Endodermal cell (in vitro differentiated cells): ENCODE results near the gene ASTN2. TPM values are rescaled to one million over a fixed set of nuclear protein-coding genes. Genes with fewer than 3 reads are reported as not detected.
A peak's percentile ranks its signal among the peaks of the same experiment; 100 is the strongest.

ENCODE experiments used
- DNase-seq: peaks from one replicate; pipeline ENCODE4 v3.0.0-alpha.2; 2017
- H3K27ac ChIP-seq: 2 replicates; pipeline ENCODE4 v1.5.1; 2013; ENCODE audit warnings: mild to moderate bottlenecking, low read depth, low read length, moderate library complexity
- H3K27me3 ChIP-seq: 2 replicates; pipeline ENCODE4 v1.6.1; 2013; ENCODE audit warnings: mild to moderate bottlenecking, low read length, moderate library complexity; ENCODE audit not compliant: insufficient read depth, control insufficient read depth, poor library complexity, severe bottlenecking
- H3K36me3 ChIP-seq: 2 replicates; pipeline ENCODE4 v1.7.0; 2013; ENCODE audit warnings: mild to moderate bottlenecking, low read length, moderate library complexity; ENCODE audit not compliant: control insufficient read depth, insufficient read depth
- H3K4me1 ChIP-seq: one replicate; pipeline ENCODE4 v1.7.0; 2013; ENCODE audit warnings: low read length; ENCODE audit not compliant: control insufficient read depth, insufficient read depth
- H3K4me3 ChIP-seq: 2 replicates; pipeline ENCODE4 v1.5.1; 2013; ENCODE audit warnings: mild to moderate bottlenecking, low read length, moderate library complexity
- H3K9ac ChIP-seq: 2 replicates; pipeline ENCODE4 v1.6.1; 2013; ENCODE audit warnings: mild to moderate bottlenecking, low read length, moderate library complexity; ENCODE audit not compliant: poor library complexity, severe bottlenecking; ENCODE audit errors: extremely low read depth
- H3K9me3 ChIP-seq: 2 replicates; pipeline ENCODE4 v1.6.1; 2013; ENCODE audit warnings: mild to moderate bottlenecking, low read length, moderate library complexity; ENCODE audit not compliant: control insufficient read depth
- H3K27ac Mint-ChIP-seq: 2 replicates; pipeline ENCODE4 v1.8.0; 2020; ENCODE audit warnings: mixed read lengths
- H3K27me3 Mint-ChIP-seq: 2 replicates; pipeline ENCODE4 v1.8.0; 2021; ENCODE audit warnings: mild to moderate bottlenecking, mixed read lengths; ENCODE audit not compliant: insufficient read depth
- H3K36me3 Mint-ChIP-seq: 2 replicates; pipeline ENCODE4 v1.8.0; 2020; ENCODE audit warnings: low read depth, mixed read lengths
- H3K4me1 Mint-ChIP-seq: 2 replicates; pipeline ENCODE4 v1.8.0; 2020; ENCODE audit warnings: mixed read lengths
- H3K4me3 Mint-ChIP-seq: 2 replicates; pipeline ENCODE4 v1.8.0; 2020; ENCODE audit warnings: mild to moderate bottlenecking, moderate library complexity, mixed read lengths
- H3K9me3 Mint-ChIP-seq: 2 replicates; pipeline ENCODE4 v1.8.0; 2020; ENCODE audit warnings: mild to moderate bottlenecking, mixed read lengths
- CTCF ChIP-seq: fragments of 200-600 bp; sonication (generic); conservative IDR thresholded peaks from 2 replicates; pipeline ENCODE4 v1.5.0; 2021; ENCODE audit warnings: antibody characterized with exemption, mild to moderate bottlenecking
- WGBS, 2 experiments: methylation state at CpG; one replicate each; pipeline versions ENCODE4 v1.1.5 to v1.1.7; 2013; ENCODE audit warnings: missing lambda C conversion rate in 2 of 2, mixed read lengths in 1 of 2; ENCODE audit not compliant: insufficient coverage in 1 of 2, insufficient read length in 1 of 2; 5-methylcytosine and 5-hydroxymethylcytosine counted together
- total RNA-seq, 2 donors: library from RNA; stranded (reverse); fragmentation: NEBNext Ultra II Directional in 1 of 2; extraction: Animal tissue kit (Norgen Biotek cat#: 25700) in 1 of 2; gene quantifications; 2 replicates in 1 of 2; 3 replicates in 1 of 2; pipeline ENCODE4 v1.2.1, GENCODE V29; 2021

ASTN2 gene
- total RNA-seq, 2 donors from 2014 or later: 8.9 to 10.4 TPM

GRCh38 chr9:116683535-116683934 lies 731.3 kb downstream of the ASTN2 start:
- peaks cover 20% of the 10 kb centered on the region for H3K9me3 ChIP-seq
- no peak overlapping the region for H3K27ac Mint-ChIP-seq
- no peaks in the 10 kb centered on the region for H3K27me3 ChIP-seq
- H3K4me1 ChIP-seq: no peaks in the 10 kb centered on the region
- no peak for TF ChIP-seq CTCF
- H3K4me1 Mint-ChIP-seq: peaks cover 20% of the 10 kb centered on the region
- no peaks in the 10 kb centered on the region for H3K36me3 ChIP-seq
- no peak overlapping the region for H3K4me3 Mint-ChIP-seq
- no peak overlapping the region for H3K9ac ChIP-seq
- no peak for DNase-seq
- peaks cover 4% of the 10 kb centered on the region for H3K36me3 Mint-ChIP-seq
- no peak overlapping the region for H3K27ac ChIP-seq
- peaks cover 30% of the 10 kb centered on the region for H3K9me3 Mint-ChIP-seq
- H3K27me3 Mint-ChIP-seq: peaks cover 7% of the 10 kb centered on the region
- H3K4me3 ChIP-seq: no peak overlapping the region

GRCh38 chr9:116674210-116674980 lies 740.5 kb downstream of the ASTN2 start:
- Mint-ChIP-seq H3K36me3 (peaks cover 29% of the 10 kb centered on the region), H3K9me3 (peaks cover 51% of the 10 kb centered on the region), H3K27me3 (no peaks in the 10 kb centered on the region), H3K4me1 (no peaks in the 10 kb centered on the region), H3K27ac (no peak overlapping the region), H3K4me3 (no peak overlapping the region)
- H3K4me1 ChIP-seq: peaks cover 3% of the 10 kb centered on the region
- no peak overlapping the region for H3K27ac ChIP-seq
- DNase-seq: no peak
- no peaks in the 10 kb centered on the region for H3K27me3 ChIP-seq
- peaks cover 21% of the 10 kb centered on the region for H3K36me3 ChIP-seq
- no peak overlapping the region for H3K9ac ChIP-seq
- no peak for TF ChIP-seq CTCF
- H3K4me3 ChIP-seq: peak overlapping the region; percentile 60
- WGBS, 2 experiments: 75 to 77% methylated on average over 5 of the region's 5 CpGs
- peaks cover 88% of the 10 kb centered on the region for H3K9me3 ChIP-seq

DNA sequence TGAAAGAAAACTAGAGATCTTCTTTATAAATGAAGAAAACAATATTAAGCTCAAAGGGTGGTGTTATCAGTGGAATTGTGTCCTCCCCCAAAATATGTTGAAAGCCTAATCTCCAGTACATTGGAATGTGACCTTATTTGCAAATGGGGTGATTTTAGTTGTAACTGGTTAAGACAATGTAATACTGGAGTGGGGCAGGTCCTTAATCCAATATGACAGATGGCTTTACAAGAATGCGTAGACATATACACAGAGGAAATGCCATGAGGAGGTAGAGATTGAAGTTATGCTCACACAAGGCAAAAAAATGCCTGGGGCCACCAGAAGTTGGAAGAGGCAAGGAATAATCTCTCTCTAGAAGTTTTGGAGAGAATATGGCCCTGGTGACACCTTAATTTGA lies 741.5 kb downstream of the ASTN2 start:
- Mint-ChIP-seq H3K27me3 (no peaks in the 10 kb centered on the region), H3K9me3 (peaks cover 51% of the 10 kb centered on the region), H3K4me1 (no peaks in the 10 kb centered on the region), H3K27ac (no peak overlapping the region), H3K4me3 (no peak overlapping the region), H3K36me3 (peaks cover 29% of the 10 kb centered on the region)
- Histone ChIP-seq H3K9me3 (peaks cover 82% of the 10 kb centered on the region), H3K9ac (no peak overlapping the region), H3K4me1 (peaks cover 3% of the 10 kb centered on the region), H3K27me3 (no peaks in the 10 kb centered on the region), H3K4me3 (peak overlapping the region; percentile 60), H3K36me3 (peaks cover 21% of the 10 kb centered on the region), H3K27ac (no peak overlapping the region)
- no peak for TF ChIP-seq CTCF
- 0% methylated on average over 1 of the region's 1 CpG for WGBS, 2 experiments
- no peak for DNase-seq
